NCI-H1417 treated with DMSO at 0.1 percent for 48 hours (cell line): ENCODE data around the gene TATDN2.

ENCODE experiments used
- DNase-seq: peaks from one replicate; lab custom pipeline; 2025; lab: John Stamatoyannopoulos, UW

TATDN2 gene

DNA sequence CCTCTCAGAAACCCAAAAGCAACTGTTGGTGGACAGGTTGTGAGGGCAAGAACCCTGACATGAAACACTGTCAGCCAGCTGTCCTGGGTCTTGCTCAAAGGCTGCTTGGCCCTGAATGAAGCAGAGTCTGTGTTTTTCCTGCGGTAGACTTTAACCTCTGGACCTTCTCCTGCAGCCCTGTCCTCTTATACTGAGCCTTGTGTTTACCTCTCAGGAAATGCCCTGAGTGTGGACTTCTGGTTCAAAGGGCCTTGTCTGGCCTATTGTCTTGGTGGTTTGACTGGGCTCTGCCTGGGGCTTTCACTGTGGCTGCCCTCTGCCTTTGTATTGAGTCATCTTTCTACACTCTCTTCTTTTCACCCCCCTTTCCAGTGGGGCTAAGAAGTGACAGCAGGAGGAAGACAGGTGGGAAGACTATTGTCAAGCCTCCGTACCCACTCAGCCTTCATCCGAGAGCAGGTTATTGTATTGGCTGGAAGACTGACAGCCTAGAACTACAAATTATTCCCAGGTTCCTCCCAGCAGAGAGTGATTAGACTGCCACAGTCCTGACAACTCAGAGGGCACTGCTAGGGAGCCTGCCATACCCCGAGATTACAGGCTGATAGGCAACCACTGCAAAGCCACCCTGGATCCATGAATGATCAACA, 69.2 kb downstream of the TATDN2 start:
- DNase-seq = no peak

DNA sequence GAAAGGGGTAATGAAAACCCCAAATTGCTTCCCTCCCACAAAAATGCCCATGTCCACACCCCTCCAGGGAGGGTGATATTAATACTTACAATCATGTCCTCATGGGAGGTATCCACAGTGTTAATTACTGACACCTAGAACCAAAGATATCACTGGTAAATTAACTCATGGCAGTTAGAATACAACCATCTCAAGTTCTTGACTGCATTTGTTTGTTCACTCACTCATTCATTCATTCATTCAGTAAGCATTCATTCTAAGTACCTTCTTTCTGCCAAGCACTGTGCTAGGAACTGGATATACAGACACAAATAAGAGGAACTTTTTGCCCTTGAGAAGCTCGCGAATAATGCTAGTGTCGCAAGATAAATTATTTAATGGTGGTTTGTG, 69.7 kb downstream of the TATDN2 start:
- DNase-seq = no peak

DNA sequence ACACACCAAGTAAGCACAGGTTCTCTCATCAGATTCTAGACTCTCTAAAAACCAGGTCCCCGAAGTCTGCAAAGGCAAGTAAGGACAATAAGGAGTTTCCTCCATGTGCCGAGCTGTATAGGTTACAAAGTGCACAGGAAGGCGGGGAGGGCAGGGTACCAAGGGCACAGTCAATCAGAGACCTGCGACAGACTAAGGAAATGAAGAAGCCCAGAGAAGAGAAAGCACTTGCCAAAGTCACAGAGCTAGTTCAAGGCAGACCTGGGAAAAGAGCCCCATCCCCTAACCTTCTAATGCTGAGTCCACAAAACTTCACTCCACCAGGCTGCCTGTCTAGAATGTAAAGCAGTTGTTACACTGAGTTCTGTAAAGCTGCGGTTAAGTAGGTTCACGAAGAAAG, 71.0 kb downstream of the TATDN2 start:
- no peak for DNase-seq

DNA sequence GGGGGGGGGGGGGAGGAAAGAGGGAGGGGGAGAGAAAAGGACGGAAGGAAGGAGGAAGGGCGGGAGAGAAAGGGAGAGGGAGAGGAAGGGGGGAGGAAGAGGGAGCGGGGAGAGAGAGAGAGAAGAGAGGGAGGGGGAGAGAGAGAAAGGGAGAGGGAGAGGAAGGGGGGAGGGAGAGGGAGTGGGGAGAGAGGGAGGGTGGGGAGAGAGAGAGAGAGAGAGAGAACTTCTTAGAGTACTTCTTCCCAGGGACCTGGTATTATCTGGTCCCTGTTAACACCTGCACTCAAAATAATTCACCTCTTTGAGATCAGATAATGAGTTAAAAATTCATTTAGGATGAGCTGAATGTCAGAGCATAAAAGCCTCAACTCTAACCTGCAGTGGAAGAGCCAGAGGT, 71.5 kb downstream of the TATDN2 start:
- DNase-seq = no peak

DNA sequence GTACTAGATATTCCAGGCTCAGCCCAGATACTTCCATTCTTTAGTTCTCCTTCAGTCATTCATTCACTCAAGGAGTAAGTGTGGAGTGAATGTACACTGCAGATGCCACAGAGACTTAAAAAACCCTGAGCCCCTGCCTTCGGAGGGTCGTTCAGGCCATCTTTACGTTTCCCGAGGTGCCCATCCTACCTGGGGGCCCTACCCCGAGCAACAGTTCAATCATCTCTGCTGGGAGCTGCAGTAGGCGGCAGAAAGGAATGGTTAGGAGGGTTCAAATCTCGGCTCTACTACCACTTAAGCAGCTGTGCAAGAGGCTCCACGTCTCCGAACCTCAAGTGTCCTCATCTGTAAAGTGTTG, 72.0 kb downstream of the TATDN2 start:
- DNase-seq = no peak

DNA sequence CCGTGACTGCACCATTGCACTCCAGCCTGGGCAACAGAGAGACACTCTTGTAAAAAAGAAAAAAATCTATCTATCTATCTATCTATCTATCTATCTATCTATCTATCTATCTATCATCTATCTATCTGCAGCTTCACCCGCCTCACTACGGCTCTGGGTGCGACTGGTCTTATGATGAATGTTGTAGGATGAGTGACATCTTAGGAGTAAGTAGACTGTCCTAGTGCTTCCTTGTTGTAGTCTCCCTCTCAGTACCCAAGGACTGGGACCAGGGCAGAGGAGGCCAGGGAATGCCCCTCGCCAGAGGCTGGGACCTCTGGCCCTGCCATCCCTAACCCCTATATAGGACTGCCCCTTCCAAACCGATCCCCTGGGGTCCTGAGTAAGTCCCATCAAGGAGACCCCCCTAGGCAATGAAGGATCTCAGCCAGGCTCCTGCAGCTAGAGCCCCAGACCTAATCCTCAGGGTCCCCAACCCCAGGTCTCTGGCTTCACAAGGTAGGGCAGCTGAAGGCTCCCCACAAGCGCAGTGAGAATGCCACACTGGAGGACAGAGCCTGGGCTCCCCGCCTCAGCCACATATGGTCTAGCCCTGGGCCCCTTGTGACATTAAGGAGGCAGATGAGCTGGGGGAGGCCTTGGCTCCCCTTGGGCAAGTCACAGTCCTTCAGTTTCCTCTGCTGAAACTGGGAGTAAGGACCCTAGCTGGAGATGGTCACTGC, 73.5 kb downstream of the TATDN2 start:
- DNase-seq = no peak

DNA sequence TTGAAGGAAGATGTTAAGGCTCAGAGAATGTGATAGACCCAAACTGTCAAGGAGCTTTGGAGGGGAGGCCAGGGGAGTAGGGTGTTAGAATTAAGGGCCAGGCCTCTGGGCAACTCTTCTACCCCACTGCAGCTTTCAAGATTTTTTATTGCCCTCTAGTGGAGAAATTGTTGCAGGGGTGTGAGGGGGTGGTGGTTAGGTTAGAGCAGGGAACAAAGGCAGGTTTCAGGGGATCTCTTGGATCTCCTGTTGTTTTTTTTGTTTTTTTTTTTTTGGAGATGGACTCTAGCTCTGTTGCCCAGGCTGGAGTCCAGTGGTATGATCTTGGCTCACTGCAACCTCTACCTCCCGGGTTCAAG, 74.1 kb downstream of the TATDN2 start:
- no peak for DNase-seq

DNA sequence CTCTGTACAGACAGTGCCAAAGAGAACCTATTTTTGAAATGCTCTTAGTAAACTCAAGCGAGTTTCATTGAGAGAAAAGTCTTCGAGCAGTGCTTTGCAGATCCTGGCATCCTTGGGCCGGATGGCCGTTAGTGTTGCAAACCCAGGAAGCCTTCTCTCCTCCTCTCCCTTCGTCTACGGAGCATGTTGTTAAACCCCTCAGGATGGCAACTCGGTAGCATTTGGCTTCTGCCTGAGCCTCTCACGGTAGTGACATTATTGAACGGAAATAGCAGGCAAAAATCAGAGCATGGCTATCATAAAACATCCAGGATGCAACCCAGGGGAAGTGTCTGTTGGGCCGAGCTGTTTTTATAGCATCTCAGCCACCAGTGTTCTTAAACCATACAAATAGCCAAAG, 79.3 kb downstream of the TATDN2 start:
- no peak for DNase-seq

DNA sequence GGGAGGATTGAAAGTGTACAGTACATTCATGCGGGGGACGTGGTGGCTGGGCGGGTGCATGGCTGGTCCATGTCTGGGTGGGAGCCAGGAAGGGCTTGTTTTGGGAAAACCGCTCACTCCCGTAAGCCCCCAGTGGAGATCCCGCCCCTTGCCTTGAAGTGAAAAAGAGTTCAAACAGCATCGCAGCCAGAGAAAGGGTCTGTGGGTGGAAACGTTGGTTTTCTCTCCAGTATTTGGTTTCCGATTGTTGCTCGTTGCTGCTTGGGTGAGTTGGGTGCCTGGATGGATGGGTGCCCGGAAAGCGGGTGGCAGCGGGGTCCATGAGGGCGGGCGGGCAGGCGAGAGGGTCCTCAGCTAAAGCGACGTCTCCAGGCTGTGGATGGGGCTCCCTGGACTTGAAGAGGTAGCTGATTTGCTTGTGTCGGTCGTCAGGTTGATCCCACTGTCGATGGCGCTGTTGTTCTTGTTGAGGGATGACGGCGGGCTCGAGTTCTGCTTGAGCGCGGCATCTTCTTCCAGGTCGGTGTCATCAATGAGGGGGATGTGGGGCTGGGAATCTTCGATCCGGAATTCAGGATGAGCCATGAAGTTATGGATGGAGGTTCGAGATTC, 80.3 kb downstream of the TATDN2 start:
- no peak for DNase-seq

DNA sequence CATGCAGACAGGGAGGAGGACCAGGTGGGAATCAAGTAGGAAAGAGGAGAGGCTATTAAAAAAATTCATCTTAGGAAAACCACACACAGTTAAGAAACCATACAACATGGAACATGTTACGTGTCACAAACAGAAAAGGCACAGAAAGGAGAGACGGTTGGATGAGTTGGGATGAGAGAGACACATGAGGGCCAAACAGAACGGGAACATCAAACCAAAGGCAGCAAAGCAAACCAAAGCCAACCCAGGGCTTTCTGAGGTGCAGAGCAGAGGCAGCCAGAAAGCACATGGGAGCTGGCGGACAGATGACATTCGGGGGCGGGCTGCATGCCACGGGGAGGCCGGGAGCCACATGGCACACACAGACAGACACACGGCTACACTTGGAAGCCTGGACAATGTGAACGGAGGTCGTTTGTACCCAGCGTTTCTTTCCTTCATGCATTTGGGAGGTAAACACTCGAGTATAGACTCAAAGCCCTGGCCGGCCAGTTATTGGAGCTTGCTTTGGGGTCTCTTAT, 81.3 kb downstream of the TATDN2 start:
- no peak for DNase-seq

DNA sequence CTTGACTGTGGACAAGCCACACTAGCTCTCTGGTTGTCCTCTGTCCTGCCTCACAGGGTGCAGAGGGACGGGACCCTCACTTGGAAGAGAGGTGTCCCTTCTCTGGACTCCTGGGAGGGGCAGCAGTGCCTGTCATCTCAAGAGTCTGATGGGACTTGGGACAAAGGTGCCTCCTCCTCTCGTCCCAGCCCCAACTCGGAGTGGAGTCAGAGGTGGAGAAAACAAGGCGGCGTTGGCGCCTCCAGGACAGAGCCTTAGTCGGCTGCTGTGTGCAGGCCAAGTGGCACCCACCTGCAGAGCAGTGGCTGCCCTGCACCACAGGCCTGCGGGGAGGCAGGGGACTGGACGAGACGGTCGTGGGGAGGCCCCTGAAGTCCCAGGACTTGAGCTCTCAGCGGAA, 82.1 kb downstream of the TATDN2 start:
- no peak for DNase-seq
